Measurements from ENCODE around the gene C17orf107. TPM values are rescaled to one million over a fixed set of nuclear protein-coding genes. Genes with fewer than 3 reads are reported as not detected.

Gene C17orf107
- total and polyA plus RNA-seq, 2 experiments from 2014 or later = 3.9 to 8.8 TPM

- peaks cover 74% of the 10 kb centered on the region for H3K79me2 ChIP-seq (ENCODE audit: insufficient read depth)
- peaks cover 6% of the 10 kb centered on the region; the same call in 1 of the 2 replicates for H4K20me1 ChIP-seq (ENCODE audit: insufficient read depth)
- peaks cover 23% of the 10 kb centered on the region for H3K4me1 ChIP-seq (ENCODE audit: insufficient read depth)
- H3K9ac ChIP-seq = peak overlapping the region; percentile 83
- no peak overlapping the region for H2AFZ ChIP-seq
- H3F3A ChIP-seq (ENCODE audit: insufficient read depth) = peaks cover 58% of the 10 kb centered on the region
- in situ Hi-C loops (cut with MboI) = no loop called here
- peaks cover 11% of the 10 kb centered on the region for H3K36me3 ChIP-seq (ENCODE audit: low read depth)
- 31 to 51% methylated on average over 3 to 4 of the region's 4 CpGs for WGBS, 2 experiments (ENCODE audit: low coverage in 1 of 2, low lambda C conversion rate in 2 of 2, missing lambda C conversion rate in 2 of 2)
- peak overlapping the region; percentile 91 for H3K27ac ChIP-seq
- TF ChIP-seq EZH2phosphoT487 (IDR thresholded peaks at IDR 0.05; ENCODE audit: insufficient read depth, low read depth) = no peak
- TF ChIP-seq EZH2 (IDR thresholded peaks at IDR 0.05; ENCODE audit: insufficient read depth, poor library complexity, severe bottlenecking) = no peak
- H3K9me3 ChIP-seq (ENCODE audit: low read depth) = no peaks in the 10 kb centered on the region
- H3K27me3 ChIP-seq (replicated peaks; ENCODE audit: insufficient read depth) = no peaks in the 10 kb centered on the region
- H3K9me2 ChIP-seq (ENCODE audit: insufficient read depth) = no peaks in the 10 kb centered on the region
- peak overlapping the region; percentile 95 for H3K4me2 ChIP-seq (ENCODE audit: unreplicated experiment)
- peak; percentile 23 for DNase-seq
- peak overlapping the region; percentile 93 for H3K4me3 ChIP-seq
Observed at GRCh38 chr17:4945944-4946280, 46.6 kb downstream of the C17orf107 start.

- in situ Hi-C loops (cut with MboI) = no loop called here
- H4K20me1 ChIP-seq (ENCODE audit: insufficient read depth) = peaks cover 6% of the 10 kb centered on the region; the same call in 1 of the 2 replicates
- no peaks in the 10 kb centered on the region for H3K27me3 ChIP-seq (replicated peaks; ENCODE audit: insufficient read depth)
- peak; percentile 12 for DNase-seq
- no peaks in the 10 kb centered on the region for H3K9me2 ChIP-seq (ENCODE audit: insufficient read depth)
- peak overlapping the region; percentile 91 for H3K27ac ChIP-seq
- peaks cover 11% of the 10 kb centered on the region for H3K36me3 ChIP-seq (ENCODE audit: low read depth)
- H3K79me2 ChIP-seq (ENCODE audit: insufficient read depth) = peaks cover 69% of the 10 kb centered on the region
- peaks cover 22% of the 10 kb centered on the region for H3K4me1 ChIP-seq (ENCODE audit: insufficient read depth)
- TF ChIP-seq EZH2 (IDR thresholded peaks at IDR 0.05; ENCODE audit: insufficient read depth, poor library complexity, severe bottlenecking) (no peak), EZH2phosphoT487 (IDR thresholded peaks at IDR 0.05; ENCODE audit: insufficient read depth, low read depth) (no peak)
- no peaks in the 10 kb centered on the region for H3K9me3 ChIP-seq (ENCODE audit: low read depth)
- H2AFZ ChIP-seq = no peak overlapping the region
- H3F3A ChIP-seq (ENCODE audit: insufficient read depth) = peaks cover 52% of the 10 kb centered on the region
- 16% methylated on average over 16 of the region's 16 CpGs for WGBS, 2 experiments (ENCODE audit: low coverage in 1 of 2, low lambda C conversion rate in 2 of 2, missing lambda C conversion rate in 2 of 2)
- H3K9ac ChIP-seq = peak overlapping the region; percentile 83
- H3K4me3 ChIP-seq = peak overlapping the region; percentile 93
- peak overlapping the region; percentile 95 for H3K4me2 ChIP-seq (ENCODE audit: unreplicated experiment)
Observed at GRCh38 chr17:4946312-4946976, 47.1 kb downstream of the C17orf107 start.

GRCh38 chr17:4947010-4947410, 47.7 kb downstream of the C17orf107 start:
- 0% methylated on average over 2 to 7 of the region's 7 CpGs for WGBS, 2 experiments (ENCODE audit: low coverage in 1 of 2, low lambda C conversion rate in 2 of 2, missing lambda C conversion rate in 2 of 2)
- peak overlapping the region; percentile 93 for H3K4me3 ChIP-seq
- peak; percentile 47 for DNase-seq
- peak overlapping the region; percentile 83 for H3K9ac ChIP-seq
- H3K4me1 ChIP-seq (ENCODE audit: insufficient read depth) = peaks cover 16% of the 10 kb centered on the region
- H3K79me2 ChIP-seq (ENCODE audit: insufficient read depth) = peaks cover 63% of the 10 kb centered on the region
- no peaks in the 10 kb centered on the region for H3K9me3 ChIP-seq (ENCODE audit: low read depth)
- H3F3A ChIP-seq (ENCODE audit: insufficient read depth) = peaks cover 47% of the 10 kb centered on the region
- H3K27me3 ChIP-seq (replicated peaks; ENCODE audit: insufficient read depth) = no peaks in the 10 kb centered on the region
- H2AFZ ChIP-seq = no peak overlapping the region
- H4K20me1 ChIP-seq (ENCODE audit: insufficient read depth) = peaks cover 6% of the 10 kb centered on the region; the same call in 1 of the 2 replicates
- no peaks in the 10 kb centered on the region for H3K9me2 ChIP-seq (ENCODE audit: insufficient read depth)
- H3K27ac ChIP-seq = peak overlapping the region; percentile 91
- in situ Hi-C loops (cut with MboI) = no loop called here
- TF ChIP-seq EZH2phosphoT487 (IDR thresholded peaks at IDR 0.05; ENCODE audit: insufficient read depth, low read depth) (no peak), EZH2 (IDR thresholded peaks at IDR 0.05; ENCODE audit: insufficient read depth, poor library complexity, severe bottlenecking) (no peak)
- peaks cover 11% of the 10 kb centered on the region for H3K36me3 ChIP-seq (ENCODE audit: low read depth)
- H3K4me2 ChIP-seq (ENCODE audit: unreplicated experiment) = peak overlapping the region; percentile 95

GRCh38 chr17:4947411-4948165, 48.3 kb downstream of the C17orf107 start:
- Histone ChIP-seq H3K27ac (peak overlapping the region; percentile 91), H3K4me3 (peak overlapping the region; percentile 93), H3K9ac (peak overlapping the region; percentile 83), H3K4me2 (ENCODE audit: unreplicated experiment) (peak overlapping the region; percentile 95), H3K4me1 (ENCODE audit: insufficient read depth) (peaks cover 15% of the 10 kb centered on the region), H3K79me2 (ENCODE audit: insufficient read depth) (peaks cover 57% of the 10 kb centered on the region), H3K9me3 (ENCODE audit: low read depth) (no peaks in the 10 kb centered on the region), H3K9me2 (ENCODE audit: insufficient read depth) (no peaks in the 10 kb centered on the region), H2AFZ (no peak overlapping the region), H3K27me3 (replicated peaks; ENCODE audit: insufficient read depth) (no peaks in the 10 kb centered on the region), H3K36me3 (ENCODE audit: low read depth) (peaks cover 11% of the 10 kb centered on the region), H3F3A (ENCODE audit: insufficient read depth) (peaks cover 44% of the 10 kb centered on the region), H4K20me1 (ENCODE audit: insufficient read depth) (peaks cover 6% of the 10 kb centered on the region; the same call in 1 of the 2 replicates)
- 1% methylated on average over 35 to 50 of the region's 56 CpGs for WGBS, 2 experiments (ENCODE audit: low coverage in 1 of 2, low lambda C conversion rate in 2 of 2, missing lambda C conversion rate in 2 of 2)
- peak; percentile 68 for DNase-seq
- in situ Hi-C loops (cut with MboI) = no loop called here
- TF ChIP-seq EZH2phosphoT487 (IDR thresholded peaks at IDR 0.05; ENCODE audit: insufficient read depth, low read depth) (no peak), EZH2 (IDR thresholded peaks at IDR 0.05; ENCODE audit: insufficient read depth, poor library complexity, severe bottlenecking) (no peak)
